ENCODE measurements around the gene C1orf185. TPM values are rescaled to one million over a fixed set of nuclear protein-coding genes. Genes with fewer than 3 reads are reported as not detected.

Gene C1orf185
- total and polyA plus RNA-seq, 2 experiments from 2014 or later: not detected

- Histone ChIP-seq H3K4me1 (ENCODE audit: insufficient read depth) (no peaks in the 10 kb centered on the region), H3K27ac (no peak overlapping the region), H2AFZ (no peak overlapping the region), H3K79me2 (no peaks in the 10 kb centered on the region), H4K20me1 (ENCODE audit: insufficient read depth, poor library complexity, severe bottlenecking) (no peaks in the 10 kb centered on the region), H3K4me2 (no peak overlapping the region), H3K9me3 (ENCODE audit: low read depth) (no peaks in the 10 kb centered on the region), H3K27me3 (peaks cover 14% of the 10 kb centered on the region), H3K36me3 (replicated peaks; ENCODE audit: insufficient read depth, low read depth) (no peaks in the 10 kb centered on the region), H3K4me3 (no peak overlapping the region), H3K9me2 (replicated peaks; ENCODE audit: insufficient read depth) (no peaks in the 10 kb centered on the region)
- TF ChIP-seq CTCF (IDR thresholded peaks at IDR 0.05; ENCODE audit: poor library complexity): no peak
- TF ChIP-seq EZH2 (IDR thresholded peaks at IDR 0.05; ENCODE audit: borderline replicate concordance): no peak
- no peak for TF ChIP-seq EZH2phosphoT487 (IDR thresholded peaks at IDR 0.05; ENCODE audit: low read depth, severe bottlenecking, unreplicated experiment)
- DNase-seq (ENCODE audit: low spot score): no peak
- 90% methylated on average over 3 of the region's 3 CpGs for WGBS (ENCODE audit: low lambda C conversion rate, missing lambda C conversion rate)
These were observed 15.3 kb upstream of the C1orf185 start for GRCh38 chr1:51086496-51087271.

GRCh38 chr1:51088474-51088873 lies 13.6 kb upstream of the C1orf185 start:
- Histone ChIP-seq H2AFZ (no peak overlapping the region), H4K20me1 (ENCODE audit: insufficient read depth, poor library complexity, severe bottlenecking) (no peaks in the 10 kb centered on the region), H3K27ac (no peak overlapping the region), H3K4me2 (no peak overlapping the region), H3K4me1 (ENCODE audit: insufficient read depth) (no peaks in the 10 kb centered on the region), H3K4me3 (no peak overlapping the region), H3K79me2 (no peaks in the 10 kb centered on the region), H3K9me2 (replicated peaks; ENCODE audit: insufficient read depth) (no peaks in the 10 kb centered on the region), H3K36me3 (replicated peaks; ENCODE audit: insufficient read depth, low read depth) (no peaks in the 10 kb centered on the region), H3K9me3 (ENCODE audit: low read depth) (no peaks in the 10 kb centered on the region), H3K27me3 (peaks cover 14% of the 10 kb centered on the region)
- TF ChIP-seq CTCF (IDR thresholded peaks at IDR 0.05; ENCODE audit: poor library complexity) (no peak), EZH2 (IDR thresholded peaks at IDR 0.05; ENCODE audit: borderline replicate concordance) (no peak), EZH2phosphoT487 (IDR thresholded peaks at IDR 0.05; ENCODE audit: low read depth, severe bottlenecking, unreplicated experiment) (no peak)
- DNase-seq (ENCODE audit: low spot score): no peak
- 39% methylated on average over 1 of the region's 1 CpG for WGBS (ENCODE audit: low lambda C conversion rate, missing lambda C conversion rate)

- Histone ChIP-seq H2AFZ (no peak overlapping the region), H4K20me1 (ENCODE audit: insufficient read depth, poor library complexity, severe bottlenecking) (no peaks in the 10 kb centered on the region), H3K9me2 (replicated peaks; ENCODE audit: insufficient read depth) (no peaks in the 10 kb centered on the region), H3K4me1 (ENCODE audit: insufficient read depth) (no peaks in the 10 kb centered on the region), H3K27me3 (no peaks in the 10 kb centered on the region), H3K36me3 (replicated peaks; ENCODE audit: insufficient read depth, low read depth) (no peaks in the 10 kb centered on the region), H3K79me2 (no peaks in the 10 kb centered on the region), H3K9me3 (ENCODE audit: low read depth) (no peaks in the 10 kb centered on the region), H3K4me3 (no peak overlapping the region), H3K4me2 (no peak overlapping the region), H3K27ac (no peak overlapping the region)
- TF ChIP-seq EZH2phosphoT487 (IDR thresholded peaks at IDR 0.05; ENCODE audit: low read depth, severe bottlenecking, unreplicated experiment) (no peak), CTCF (IDR thresholded peaks at IDR 0.05; ENCODE audit: poor library complexity) (no peak), EZH2 (IDR thresholded peaks at IDR 0.05; ENCODE audit: borderline replicate concordance) (no peak)
- no peak for DNase-seq (ENCODE audit: low spot score)
- WGBS (ENCODE audit: low lambda C conversion rate, missing lambda C conversion rate): 77% methylated on average over 1 of the region's 1 CpG
These were observed 8.4 kb upstream of the C1orf185 start for GRCh38 chr1:51093581-51093980.
